NCI-H1436 (cell line): Measurements from ENCODE around the gene GAS6.

ENCODE experiments used
- DNase-seq: peaks from one replicate; lab custom pipeline; 2025; lab: John Stamatoyannopoulos, UW

Gene GAS6

GRCh38 chr13:113887700-113888201, 23.9 kb upstream of the GAS6 start:
- DNase-seq, result no peak

GRCh38 chr13:113886561-113887112, 22.8 kb upstream of the GAS6 start:
- DNase-seq, result no peak

GRCh38 chr13:113884821-113885220, 20.9 kb upstream of the GAS6 start:
- no peak for DNase-seq

GRCh38 chr13:113883921-113884804, 20.3 kb upstream of the GAS6 start:
- no peak for DNase-seq

GRCh38 chr13:113883314-113883811, 19.5 kb upstream of the GAS6 start:
- DNase-seq, result no peak

GRCh38 chr13:113882716-113883115, 18.8 kb upstream of the GAS6 start:
- DNase-seq, result no peak

- no peak for DNase-seq
These were observed 18.4 kb upstream of the GAS6 start for GRCh38 chr13:113882267-113882630.

- DNase-seq, result no peak
These were observed 17.9 kb upstream of the GAS6 start for GRCh38 chr13:113881614-113882266.

GRCh38 chr13:113880651-113881611, 17.1 kb upstream of the GAS6 start:
- DNase-seq, result no peak

- DNase-seq, result no peak
These were observed 15.9 kb upstream of the GAS6 start for GRCh38 chr13:113879494-113880360.

GRCh38 chr13:113879017-113879416, 15.1 kb upstream of the GAS6 start:
- DNase-seq, result no peak

GRCh38 chr13:113877149-113877990, 13.5 kb upstream of the GAS6 start:
- DNase-seq, result no peak

GRCh38 chr13:113876346-113877148, 12.7 kb upstream of the GAS6 start:
- DNase-seq, result no peak

GRCh38 chr13:113875837-113876281, 12.0 kb upstream of the GAS6 start:
- no peak for DNase-seq

GRCh38 chr13:113875429-113875815, 11.5 kb upstream of the GAS6 start:
- no peak for DNase-seq

GRCh38 chr13:113874579-113875428, 10.9 kb upstream of the GAS6 start:
- DNase-seq, result no peak

- no peak for DNase-seq
These were observed 10.3 kb upstream of the GAS6 start for GRCh38 chr13:113874177-113874576.

GRCh38 chr13:113869263-113869662, 5.4 kb upstream of the GAS6 start:
- no peak for DNase-seq
